ENCODE measurements around the gene KCNA3.

KCNA3 gene

DNA sequence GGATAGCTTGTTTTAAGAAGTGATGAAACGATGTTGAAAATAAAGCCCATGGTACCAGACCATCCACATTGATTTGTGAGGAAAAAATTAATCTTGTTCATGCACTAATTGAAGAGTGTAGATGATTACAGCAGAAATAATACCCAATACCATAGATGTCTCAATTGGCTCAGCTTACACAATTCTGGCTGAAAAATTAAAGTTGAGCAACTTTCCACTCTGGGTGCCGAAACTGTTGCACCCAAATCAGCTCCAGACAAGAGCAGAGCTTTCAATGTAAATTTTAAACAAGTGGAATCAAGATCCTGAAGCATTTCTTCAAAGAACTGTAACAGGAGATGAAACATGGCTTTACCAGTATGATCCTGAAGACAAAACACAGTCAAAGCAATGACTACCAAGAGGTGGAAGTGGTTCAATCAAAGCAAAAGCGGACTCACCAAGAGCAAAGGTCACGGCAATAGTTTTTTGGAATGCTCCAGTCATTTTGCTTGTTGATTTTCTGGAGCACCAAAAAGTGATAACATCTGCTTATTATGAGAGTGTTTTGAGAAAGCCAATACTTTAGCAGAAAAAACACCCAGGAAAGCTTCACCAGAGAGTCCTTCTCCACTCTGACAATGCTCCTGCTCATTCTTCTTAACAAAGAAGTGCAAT is 16.1 kb upstream of the KCNA3 start:
- no peak for DNase-seq
- TF ChIP-seq GATA1 (IDR thresholded peaks at IDR 0.05; ENCODE audit: low read depth, low read length) (no peak), POLR2A (IDR thresholded peaks at IDR 0.05; ENCODE audit: low read length) (no peak)

DNA sequence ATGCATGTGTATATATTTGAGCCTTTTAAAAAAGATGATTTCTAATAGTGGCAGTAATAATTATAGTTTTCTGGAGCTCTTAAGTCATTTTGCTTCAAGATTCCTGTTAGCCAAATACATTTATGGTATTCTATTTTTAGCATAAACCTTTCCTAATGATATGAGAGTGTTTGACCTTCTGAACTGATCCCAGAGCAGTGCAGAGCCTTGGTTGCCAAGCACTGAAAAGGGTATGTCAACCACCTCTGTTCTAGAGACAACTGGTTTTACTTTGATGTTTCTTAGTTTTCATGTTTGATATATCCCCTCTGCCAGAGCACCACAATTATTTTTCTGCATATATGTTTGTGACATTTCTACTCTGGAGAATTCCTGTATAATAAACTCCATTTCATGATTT is 15.1 kb upstream of the KCNA3 start:
- DNase-seq = no peak
- TF ChIP-seq POLR2A (IDR thresholded peaks at IDR 0.05; ENCODE audit: low read length) (no peak), GATA1 (IDR thresholded peaks at IDR 0.05; ENCODE audit: low read depth, low read length) (no peak)

DNA sequence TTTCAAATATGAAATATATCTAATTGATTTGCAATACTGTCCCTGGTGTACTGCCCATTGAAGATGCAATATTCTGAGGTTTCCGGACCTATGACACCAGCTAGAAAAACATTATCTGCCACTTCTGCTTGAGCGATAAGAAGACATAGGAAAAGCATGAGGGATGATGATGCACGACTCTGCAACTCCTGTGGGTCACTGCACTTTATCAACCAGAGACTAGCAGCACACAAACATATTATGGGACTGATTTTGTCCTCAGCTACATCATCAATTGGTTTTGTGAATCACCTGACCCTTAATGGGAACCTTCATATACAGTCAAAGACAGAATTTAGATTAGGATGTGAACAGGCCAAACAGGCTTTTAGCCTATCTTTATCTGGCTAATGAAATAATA is 13.8 kb upstream of the KCNA3 start:
- DNase-seq = no peak
- TF ChIP-seq POLR2A (IDR thresholded peaks at IDR 0.05; ENCODE audit: low read length) = no peak
- no peak for TF ChIP-seq GATA1 (IDR thresholded peaks at IDR 0.05; ENCODE audit: low read depth, low read length)

DNA sequence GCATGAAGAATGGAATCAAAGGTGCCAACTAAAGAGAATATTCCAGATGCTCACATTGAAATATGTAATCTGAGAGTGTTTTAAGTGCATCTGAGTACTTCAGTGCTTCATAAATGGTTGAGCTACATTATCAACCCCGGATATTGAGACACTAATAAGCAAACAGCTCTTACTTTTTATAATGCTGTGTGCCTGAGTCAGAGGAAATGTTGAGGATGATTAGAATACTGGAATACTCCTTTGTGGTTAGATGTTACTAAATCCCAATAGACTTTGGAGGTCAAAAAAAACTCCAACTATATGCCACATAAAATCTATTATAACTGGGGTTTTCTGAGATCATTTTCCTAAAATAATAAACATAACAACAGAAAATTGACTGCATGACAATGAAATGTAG is 12.5 kb upstream of the KCNA3 start:
- DNase-seq = no peak
- TF ChIP-seq GATA1 (IDR thresholded peaks at IDR 0.05; ENCODE audit: low read depth, low read length) = no peak
- TF ChIP-seq POLR2A (IDR thresholded peaks at IDR 0.05; ENCODE audit: low read length) = no peak

DNA sequence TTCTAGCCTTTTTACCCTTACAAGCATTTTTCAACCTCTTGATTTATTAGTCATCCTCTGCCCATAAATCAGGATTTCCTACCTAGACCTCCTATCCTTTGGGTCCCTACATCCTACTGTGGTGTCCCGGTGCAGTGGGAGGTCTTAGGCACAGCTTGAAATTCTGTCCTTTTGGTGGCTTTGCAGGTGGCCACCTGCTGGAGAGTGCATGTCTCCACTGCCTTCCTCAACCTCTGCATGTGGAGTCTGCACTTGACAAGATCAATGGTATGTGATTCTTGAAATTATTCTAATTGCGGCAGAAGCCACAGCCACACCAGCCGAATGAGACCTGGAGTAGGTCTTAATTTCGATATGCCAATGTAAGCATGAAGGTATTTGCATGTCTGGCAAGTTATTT is 11.4 kb upstream of the KCNA3 start:
- TF ChIP-seq POLR2A (IDR thresholded peaks at IDR 0.05; ENCODE audit: low read length) = no peak
- no peak for TF ChIP-seq GATA1 (IDR thresholded peaks at IDR 0.05; ENCODE audit: low read depth, low read length)
- no peak for DNase-seq

DNA sequence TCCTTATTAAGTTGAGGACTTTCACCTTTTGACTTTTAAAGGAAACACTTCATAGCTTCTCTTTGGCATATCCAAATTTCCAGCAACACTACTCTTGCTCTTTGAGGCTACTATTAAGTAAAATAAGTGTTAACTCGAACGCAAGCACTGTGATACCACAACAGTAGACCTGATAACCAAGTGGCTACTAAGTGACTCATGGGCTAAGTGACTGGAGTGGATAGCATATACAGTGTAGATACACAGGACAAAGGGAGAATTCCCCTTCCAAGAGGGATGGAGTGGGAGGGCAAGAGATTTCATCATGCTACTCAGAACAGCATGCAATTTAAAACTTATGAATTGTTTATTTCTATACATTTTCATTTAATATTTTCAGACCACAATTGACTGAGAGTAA is 9.8 kb upstream of the KCNA3 start:
- TF ChIP-seq GATA1 (IDR thresholded peaks at IDR 0.05; ENCODE audit: low read depth, low read length) = no peak
- TF ChIP-seq POLR2A (IDR thresholded peaks at IDR 0.05; ENCODE audit: low read length) = no peak

DNA sequence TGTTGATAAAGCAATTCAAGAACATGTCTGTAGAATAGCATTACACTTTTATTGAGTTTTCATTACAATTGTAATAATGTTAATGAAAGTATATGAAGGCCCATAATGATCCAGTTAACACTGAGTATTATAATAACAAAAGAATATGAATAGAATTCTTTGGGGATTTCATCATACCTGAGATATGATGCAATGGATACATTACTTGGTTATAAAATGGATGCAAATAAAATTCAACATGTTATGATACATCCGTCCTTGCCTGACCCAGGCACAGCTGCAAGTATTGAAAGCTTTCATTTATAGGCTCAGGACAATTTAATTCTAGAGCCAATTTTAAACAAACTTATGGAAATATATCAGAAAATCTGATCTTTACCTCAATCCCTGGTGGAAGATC is 8.2 kb upstream of the KCNA3 start:
- no peak for TF ChIP-seq POLR2A (IDR thresholded peaks at IDR 0.05; ENCODE audit: low read length)
- TF ChIP-seq GATA1 (IDR thresholded peaks at IDR 0.05; ENCODE audit: low read depth, low read length) = no peak
- no peak for DNase-seq

More for the DNA sequence above, 9.8 kb upstream of the KCNA3 start:
- DNase-seq = no peak

DNA sequence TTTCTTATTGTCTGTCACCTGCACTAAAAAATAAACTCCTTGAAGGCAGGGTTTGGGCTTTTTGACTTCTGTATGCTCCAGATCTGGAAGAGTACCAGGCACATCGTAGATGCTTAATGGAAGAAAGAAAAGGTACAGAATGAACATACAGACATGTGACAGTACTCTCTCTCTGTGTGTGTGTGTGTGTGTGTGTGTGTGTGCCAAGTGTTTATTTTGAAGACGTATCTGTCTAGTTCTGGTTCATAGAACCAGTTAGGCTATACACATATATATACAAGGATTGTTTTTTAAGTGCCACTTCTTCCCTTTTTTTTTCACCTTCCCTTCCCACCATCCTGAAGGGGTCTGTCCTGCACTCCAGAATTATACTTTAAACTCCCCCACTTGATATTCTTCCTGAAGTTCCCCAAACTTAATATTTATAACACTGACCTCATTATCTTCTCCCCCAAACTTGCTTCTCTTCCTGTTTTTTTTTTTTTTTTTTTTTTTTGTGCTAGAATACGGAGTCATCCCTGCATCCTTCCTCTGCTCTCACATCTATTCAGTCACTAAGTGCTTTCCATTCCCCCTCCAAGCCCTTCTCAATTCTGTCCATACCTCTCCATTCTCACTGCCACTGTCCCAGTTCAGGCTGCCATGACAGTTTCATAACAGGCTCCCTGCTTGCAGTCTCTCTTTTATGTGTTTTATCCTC is 5.4 kb upstream of the KCNA3 start:
- TF ChIP-seq GATA1 (IDR thresholded peaks at IDR 0.05; ENCODE audit: low read depth, low read length) (no peak), POLR2A (IDR thresholded peaks at IDR 0.05; ENCODE audit: low read length) (no peak)
- no peak for DNase-seq

DNA sequence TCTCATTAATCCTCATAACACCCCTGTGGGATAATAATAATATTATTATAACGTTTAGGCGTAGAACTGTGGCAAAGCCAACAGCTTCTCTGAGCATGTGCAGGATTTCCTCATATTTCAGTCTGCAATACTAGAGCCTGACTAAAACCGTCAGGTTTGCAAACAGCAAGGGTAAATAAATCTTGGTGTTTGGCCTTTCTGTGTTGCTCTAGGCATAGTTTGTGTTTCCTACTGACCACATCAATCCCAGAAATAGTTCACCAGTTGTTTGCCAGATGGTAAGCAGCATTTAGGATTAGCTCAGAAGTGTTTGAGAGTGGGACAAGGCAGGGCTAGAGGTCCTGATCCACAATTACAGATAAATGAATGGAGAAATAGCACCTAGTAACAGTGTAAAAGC is 2.8 kb upstream of the KCNA3 start:
- no peak for DNase-seq
- TF ChIP-seq POLR2A (IDR thresholded peaks at IDR 0.05; ENCODE audit: low read length) (no peak), GATA1 (IDR thresholded peaks at IDR 0.05; ENCODE audit: low read depth, low read length) (no peak)

DNA sequence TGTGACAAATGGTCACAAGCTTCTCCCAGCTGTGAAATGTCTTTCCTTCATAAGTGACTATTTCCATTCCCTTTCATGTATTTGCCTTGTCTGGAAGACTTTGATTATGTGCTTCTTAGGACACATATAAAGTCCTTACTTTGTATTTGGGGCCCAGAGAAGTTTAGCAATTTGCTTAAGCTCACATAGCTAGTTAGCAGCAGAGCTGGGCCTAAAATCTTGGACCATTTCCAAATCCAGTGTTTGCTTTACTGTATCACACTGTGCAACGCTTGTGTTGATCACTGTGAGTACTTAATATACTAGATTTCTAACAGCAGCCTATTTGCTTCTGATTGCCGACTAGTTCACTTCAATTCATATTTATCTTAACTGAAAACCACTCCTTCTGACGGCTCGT is 2.2 kb upstream of the KCNA3 start:
- DNase-seq = no peak
- TF ChIP-seq GATA1 (IDR thresholded peaks at IDR 0.05; ENCODE audit: low read depth, low read length) = no peak
- no peak for TF ChIP-seq POLR2A (IDR thresholded peaks at IDR 0.05; ENCODE audit: low read length)

DNA sequence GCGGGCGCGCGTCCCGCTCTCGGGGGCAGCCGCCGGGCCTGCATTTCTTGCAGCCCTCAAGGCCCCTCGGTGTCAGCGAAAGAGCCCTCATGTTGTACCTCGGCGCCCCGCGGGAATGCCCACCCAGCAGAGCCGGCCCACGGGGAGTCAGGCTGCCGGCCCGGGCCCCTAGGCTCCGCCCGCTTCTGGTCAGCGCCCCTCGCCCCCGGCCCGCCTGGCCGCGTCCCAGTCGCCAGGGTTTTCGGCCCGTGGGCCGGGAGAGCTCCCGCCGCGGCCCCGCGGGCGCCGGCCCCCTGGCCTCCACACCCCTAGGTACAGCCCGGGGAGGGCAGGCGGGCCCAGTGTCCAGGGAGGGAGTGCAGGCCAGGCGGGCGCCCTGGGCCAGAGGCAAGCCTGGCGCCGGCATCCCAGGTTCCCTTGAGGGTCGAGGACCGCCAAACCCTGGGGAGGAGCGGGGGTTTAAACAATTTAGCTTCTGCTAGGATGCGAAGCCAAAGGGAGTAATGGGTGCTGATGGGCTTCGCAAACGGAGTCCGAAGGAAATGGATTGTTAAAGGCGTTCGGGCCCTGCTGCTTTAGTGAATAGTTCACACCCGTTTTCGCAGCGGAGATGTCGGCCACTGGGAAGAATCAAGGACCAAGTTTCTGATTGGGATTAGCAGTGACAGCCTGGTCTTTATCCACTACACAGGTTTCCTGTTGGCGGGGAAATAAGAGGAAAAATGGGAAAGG is 486 bp upstream of the KCNA3 start:
- DNase-seq = no peak
- TF ChIP-seq GATA1 (IDR thresholded peaks at IDR 0.05; ENCODE audit: low read depth, low read length) = no peak
- TF ChIP-seq POLR2A (IDR thresholded peaks at IDR 0.05; ENCODE audit: low read length) = no peak

DNA sequence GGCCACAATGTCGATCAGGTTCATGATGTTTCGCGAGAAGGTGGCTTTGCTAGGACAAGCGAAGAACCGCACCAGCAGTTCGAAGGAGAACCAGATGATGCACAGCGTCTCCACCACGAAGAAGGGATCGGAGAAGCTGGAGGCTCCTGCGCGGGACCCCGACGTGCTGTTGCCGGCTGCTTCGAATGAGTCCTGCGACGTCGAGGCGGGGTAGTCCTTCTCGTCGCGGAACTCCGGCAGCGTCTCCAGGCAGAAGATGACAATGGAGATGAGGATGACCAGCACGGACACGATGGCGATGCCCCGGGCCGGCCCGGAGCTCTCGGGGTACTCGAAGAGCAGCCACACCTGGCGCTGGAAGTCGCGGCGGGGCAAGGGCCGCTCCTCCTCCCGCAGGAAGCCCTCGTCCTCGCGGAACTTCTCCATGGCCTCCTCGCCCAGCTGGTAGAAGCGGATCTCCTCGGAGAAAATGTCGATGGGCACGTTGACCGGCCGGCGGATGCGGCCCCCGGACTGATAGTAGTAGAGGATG is 869 bp downstream of the KCNA3 start:
- no peak for DNase-seq

DNA sequence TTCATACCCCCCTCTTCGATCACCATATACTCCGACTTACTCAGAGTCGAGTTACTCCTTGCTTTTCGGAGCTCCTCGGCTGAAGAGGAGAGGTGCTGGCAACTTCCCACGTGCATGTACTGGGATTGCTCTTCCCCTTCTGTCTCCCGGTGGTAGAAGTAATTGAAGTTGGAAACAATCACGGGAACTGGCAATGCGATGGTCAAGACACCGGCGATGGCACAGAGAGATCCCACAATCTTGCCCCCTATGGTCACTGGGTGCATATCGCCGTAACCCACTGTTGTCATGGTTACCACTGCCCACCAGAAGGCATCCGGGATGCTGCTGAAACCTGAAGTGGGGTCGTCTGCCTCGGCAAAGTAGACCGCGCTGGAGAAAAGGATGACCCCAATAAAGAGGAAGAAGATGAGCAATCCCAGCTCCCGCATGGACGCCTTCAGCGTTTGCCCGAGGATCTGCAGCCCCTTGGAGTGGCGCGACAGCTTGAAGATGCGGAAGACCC is 1.5 kb downstream of the KCNA3 start:
- TF ChIP-seq POLR2A (IDR thresholded peaks at IDR 0.05; ENCODE audit: low read length) = no peak
- TF ChIP-seq GATA1 (IDR thresholded peaks at IDR 0.05; ENCODE audit: low read depth, low read length) = no peak
- no peak for DNase-seq

More for the DNA sequence above, 869 bp downstream of the KCNA3 start:
- TF ChIP-seq POLR2A (IDR thresholded peaks at IDR 0.05; ENCODE audit: low read length) = no peak
- TF ChIP-seq GATA1 (IDR thresholded peaks at IDR 0.05; ENCODE audit: low read depth, low read length) = no peak

DNA sequence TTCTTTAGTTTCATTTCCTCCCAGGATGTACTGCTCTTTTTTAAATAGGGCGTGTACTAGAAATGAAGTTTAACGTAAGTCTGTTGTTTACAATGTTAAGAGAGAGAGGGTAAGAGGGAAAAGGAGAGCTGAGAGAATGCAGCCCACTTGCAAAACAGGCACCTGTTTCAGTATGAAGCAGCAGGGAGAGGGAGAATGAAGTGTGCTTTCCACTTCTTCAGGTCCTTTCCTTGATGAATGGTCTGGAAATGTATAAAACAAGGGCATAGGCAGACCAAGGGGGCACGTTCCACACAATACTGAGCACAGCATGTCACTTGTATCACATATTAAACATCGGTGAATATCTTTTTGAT is 2.0 kb downstream of the KCNA3 start:
- DNase-seq = no peak
- TF ChIP-seq GATA1 (IDR thresholded peaks at IDR 0.05; ENCODE audit: low read depth, low read length) (no peak), POLR2A (IDR thresholded peaks at IDR 0.05; ENCODE audit: low read length) (no peak)
